SJSA1 (cell line): ENCODE measurements around the gene CEP162. TPM values are rescaled to one million over a fixed set of nuclear protein-coding genes. Genes with fewer than 3 reads are reported as not detected.
"Not testable (repeated sequence)": the region's sequence is repeated elsewhere in the genome, so short reads cannot be mapped to it uniquely, and the experiment has no call there.

ENCODE experiments used
- DNase-seq, 2 experiments: peaks; one replicate each; pipeline ENCODE4 v3.0.0-alpha.2; 2015 to 2020; ENCODE audit warnings: low spot score in 2 of 2, low read depth in 1 of 2
- H3K27ac ChIP-seq: fragments of 250-450 bp; sonication (Bioruptor Pico); 2 replicates; pipeline ENCODE4 v1.5.1; 2020; ENCODE audit warnings: mild to moderate bottlenecking, moderate library complexity
- H3K27me3 ChIP-seq: fragments of 250-450 bp; sonication (Bioruptor Pico); replicated peaks from 2 replicates; pipeline ENCODE4 v1.5.1; 2020; ENCODE audit warnings: mild to moderate bottlenecking, moderate library complexity
- H3K36me3 ChIP-seq: fragments of 250-450 bp; sonication (Bioruptor Pico); 2 replicates; pipeline ENCODE4 v1.5.1; 2020; ENCODE audit warnings: mild to moderate bottlenecking
- H3K4me1 ChIP-seq: fragments of 250-450 bp; sonication (Bioruptor Pico); replicated peaks from 2 replicates; pipeline ENCODE4 v1.6.1; 2021; ENCODE audit warnings: mild to moderate bottlenecking
- H3K4me3 ChIP-seq: fragments of 250-450 bp; sonication (Bioruptor Pico); 2 replicates; pipeline ENCODE4 v1.5.1; 2020; ENCODE audit warnings: mild to moderate bottlenecking
- H3K9me3 ChIP-seq: fragments of 250-450 bp; sonication (Bioruptor Pico); replicated peaks from 2 replicates; pipeline ENCODE4 v1.5.1; 2020; ENCODE audit warnings: mild to moderate bottlenecking
- total RNA-seq: library from RNA; depleted of rRNA; stranded (reverse); fragments of >200 nt; shearing (Covaris generic); gene quantifications from 2 replicates; pipeline ENCODE4 v1.2.3, GENCODE V29; 2014

CEP162 gene
- total RNA-seq, 1 experiment from 2014 or later = 10.2 TPM

- DNase-seq = no peak
- no peaks in the 10 kb centered on the region for H3K9me3 ChIP-seq
- no peaks in the 10 kb centered on the region for H3K4me1 ChIP-seq
- H3K4me3 ChIP-seq = no peak overlapping the region
- H3K36me3 ChIP-seq = no peaks in the 10 kb centered on the region
- H3K27ac ChIP-seq = no peak overlapping the region
- no peaks in the 10 kb centered on the region for H3K27me3 ChIP-seq
Observed at GRCh38 chr6:84118191-84118590, 109.3 kb downstream of the CEP162 start.

GRCh38 chr6:84114933-84115594 lies 112.4 kb downstream of the CEP162 start:
- not testable (repeated sequence) for H3K27ac ChIP-seq, H3K36me3 ChIP-seq, DNase-seq, H3K27me3 ChIP-seq, H3K4me1 ChIP-seq, H3K4me3 ChIP-seq, H3K9me3 ChIP-seq

- not testable (repeated sequence) for H3K27ac ChIP-seq, H3K4me1 ChIP-seq, H3K27me3 ChIP-seq, H3K36me3 ChIP-seq, DNase-seq, H3K4me3 ChIP-seq, H3K9me3 ChIP-seq
Observed at GRCh38 chr6:84111351-84111750, 116.1 kb downstream of the CEP162 start.

GRCh38 chr6:84107495-84107894 lies 119.9 kb downstream of the CEP162 start:
- no peak for DNase-seq
- Histone ChIP-seq H3K36me3 (no peaks in the 10 kb centered on the region), H3K27ac (no peak overlapping the region), H3K27me3 (no peaks in the 10 kb centered on the region), H3K4me1 (no peaks in the 10 kb centered on the region), H3K9me3 (no peaks in the 10 kb centered on the region; the same call in 1 of the 2 replicates), H3K4me3 (no peak overlapping the region)

GRCh38 chr6:84105215-84105924 lies 122.1 kb downstream of the CEP162 start:
- not testable (repeated sequence) for H3K4me1 ChIP-seq, H3K9me3 ChIP-seq, H3K27ac ChIP-seq, H3K4me3 ChIP-seq, DNase-seq, H3K36me3 ChIP-seq, H3K27me3 ChIP-seq

- Histone ChIP-seq H3K36me3 (no peaks in the 10 kb centered on the region), H3K4me1 (no peaks in the 10 kb centered on the region), H3K27me3 (no peaks in the 10 kb centered on the region), H3K27ac (no peak overlapping the region), H3K9me3 (no peaks in the 10 kb centered on the region; the same call in 1 of the 2 replicates), H3K4me3 (no peak overlapping the region)
- no peak for DNase-seq
Observed at GRCh38 chr6:84103029-84103428, 124.4 kb downstream of the CEP162 start.

- Histone ChIP-seq H3K4me1 (no peaks in the 10 kb centered on the region), H3K27ac (no peak overlapping the region), H3K4me3 (no peak overlapping the region), H3K27me3 (no peaks in the 10 kb centered on the region), H3K9me3 (no peaks in the 10 kb centered on the region), H3K36me3 (no peaks in the 10 kb centered on the region)
- no peak for DNase-seq
Observed at GRCh38 chr6:84095156-84095555, 132.3 kb downstream of the CEP162 start.

- H3K27ac ChIP-seq = no peak overlapping the region
- no peaks in the 10 kb centered on the region for H3K9me3 ChIP-seq
- no peaks in the 10 kb centered on the region for H3K36me3 ChIP-seq
- no peak overlapping the region for H3K4me3 ChIP-seq
- no peaks in the 10 kb centered on the region for H3K27me3 ChIP-seq
- H3K4me1 ChIP-seq = no peaks in the 10 kb centered on the region
- no peak for DNase-seq
Observed at GRCh38 chr6:84093441-84094435, 133.7 kb downstream of the CEP162 start.

GRCh38 chr6:84089552-84089951 lies 137.9 kb downstream of the CEP162 start:
- no peaks in the 10 kb centered on the region for H3K36me3 ChIP-seq
- no peak overlapping the region for H3K27ac ChIP-seq
- H3K27me3 ChIP-seq = no peaks in the 10 kb centered on the region
- no peak overlapping the region for H3K4me3 ChIP-seq
- H3K9me3 ChIP-seq = no peaks in the 10 kb centered on the region
- no peaks in the 10 kb centered on the region for H3K4me1 ChIP-seq
- no peak for DNase-seq

- H3K27ac ChIP-seq = no peak overlapping the region
- no peak overlapping the region for H3K4me3 ChIP-seq
- no peaks in the 10 kb centered on the region for H3K9me3 ChIP-seq
- no peaks in the 10 kb centered on the region for H3K4me1 ChIP-seq
- H3K27me3 ChIP-seq = no peaks in the 10 kb centered on the region; the same call in 1 of the 2 replicates
- no peak for DNase-seq
- H3K36me3 ChIP-seq = no peaks in the 10 kb centered on the region
Observed at GRCh38 chr6:84089081-84089480, 138.4 kb downstream of the CEP162 start.

- no peaks in the 10 kb centered on the region for H3K36me3 ChIP-seq
- H3K4me1 ChIP-seq = no peaks in the 10 kb centered on the region
- DNase-seq = no peak
- no peak overlapping the region for H3K4me3 ChIP-seq
- no peaks in the 10 kb centered on the region; the same call in 1 of the 2 replicates for H3K27me3 ChIP-seq
- no peak overlapping the region for H3K27ac ChIP-seq
- no peaks in the 10 kb centered on the region for H3K9me3 ChIP-seq
Observed at GRCh38 chr6:84086545-84087429, 140.7 kb downstream of the CEP162 start.

- Histone ChIP-seq H3K36me3 (no peaks in the 10 kb centered on the region), H3K4me1 (no peaks in the 10 kb centered on the region), H3K27ac (no peak overlapping the region), H3K27me3 (no peaks in the 10 kb centered on the region; the same call in 1 of the 2 replicates), H3K4me3 (no peak overlapping the region), H3K9me3 (no peaks in the 10 kb centered on the region)
- DNase-seq = no peak
Observed at GRCh38 chr6:84086056-84086455, 141.4 kb downstream of the CEP162 start.

- not testable (repeated sequence) for H3K9me3 ChIP-seq, H3K36me3 ChIP-seq, H3K4me1 ChIP-seq
Observed at GRCh38 chr6:84084705-84085104, 142.7 kb downstream of the CEP162 start.

More at GRCh38 chr6:84084705-84085104, 142.7 kb downstream of the CEP162 start:
- not testable (repeated sequence) for H3K27ac ChIP-seq, H3K27me3 ChIP-seq, DNase-seq, H3K4me3 ChIP-seq
